ENCODE data around the gene LTBP1.
"Not testable (repeated sequence)": the region's sequence is repeated elsewhere in the genome, so short reads cannot be mapped to it uniquely, and the experiment has no call there.

LTBP1 gene

DNA sequence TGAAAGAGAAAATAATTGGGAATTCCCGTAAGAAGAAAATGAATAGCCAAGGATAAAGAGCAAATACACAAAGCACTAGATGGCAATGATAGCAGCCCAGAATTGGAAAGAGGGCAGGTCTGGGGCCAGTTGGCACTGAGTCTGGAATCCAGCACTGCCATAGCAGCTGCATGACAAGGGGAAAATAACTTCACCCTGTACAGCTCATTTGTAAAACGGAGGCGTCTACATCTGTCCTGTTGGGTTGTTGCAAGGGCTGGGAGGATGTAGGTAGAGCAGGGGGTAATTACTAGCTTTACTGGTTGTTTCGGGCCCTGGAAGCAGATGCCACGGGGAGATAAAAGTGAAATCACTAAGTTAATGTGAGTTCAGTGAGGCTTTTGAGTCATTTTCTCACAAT is 419.7 kb downstream of the LTBP1 start:
- DNase-seq, result no peak

DNA sequence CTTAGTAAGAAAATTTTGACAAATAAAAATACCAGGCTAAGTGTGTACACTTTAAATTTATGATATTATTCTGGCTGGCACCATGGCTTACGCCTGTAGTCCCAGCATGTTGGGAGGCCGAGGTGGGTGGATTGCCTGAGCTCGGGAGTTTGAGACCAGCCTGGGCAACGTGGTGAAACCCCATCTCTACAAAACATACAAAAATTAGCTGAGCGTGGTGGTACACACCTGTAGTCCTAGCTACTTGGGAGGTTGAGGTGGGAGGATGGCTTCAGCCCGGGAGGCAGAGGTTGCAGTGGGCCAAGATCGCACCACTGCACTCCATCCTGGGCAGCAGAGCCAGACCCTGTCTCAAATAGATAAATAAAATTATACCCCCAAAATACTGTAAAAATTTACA is 421.8 kb downstream of the LTBP1 start:
- DNase-seq, result not testable (repeated sequence)

DNA sequence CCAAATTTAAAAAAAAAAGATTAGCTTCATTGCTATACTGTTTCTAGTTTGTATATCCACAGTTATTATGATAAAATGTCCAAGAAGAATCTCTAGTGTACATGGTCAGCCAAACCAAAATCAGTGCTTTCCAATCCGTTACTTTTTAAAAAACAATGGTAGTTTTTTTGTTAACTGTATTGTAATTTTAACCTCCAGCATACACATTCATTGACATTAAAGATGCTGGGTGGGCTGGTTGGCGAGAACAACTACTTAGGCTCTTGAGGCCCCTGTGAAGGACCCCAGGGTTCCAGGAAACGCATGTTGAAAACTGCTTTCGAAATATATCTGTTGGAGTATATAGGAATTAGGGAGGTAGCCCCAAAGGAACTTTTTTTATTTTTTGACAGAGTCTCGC is 422.4 kb downstream of the LTBP1 start:
- no peak for DNase-seq

- DNase-seq, result no peak
Measured at GRCh38 chr2:33370636-33371265, 424.0 kb downstream of the LTBP1 start.

DNA sequence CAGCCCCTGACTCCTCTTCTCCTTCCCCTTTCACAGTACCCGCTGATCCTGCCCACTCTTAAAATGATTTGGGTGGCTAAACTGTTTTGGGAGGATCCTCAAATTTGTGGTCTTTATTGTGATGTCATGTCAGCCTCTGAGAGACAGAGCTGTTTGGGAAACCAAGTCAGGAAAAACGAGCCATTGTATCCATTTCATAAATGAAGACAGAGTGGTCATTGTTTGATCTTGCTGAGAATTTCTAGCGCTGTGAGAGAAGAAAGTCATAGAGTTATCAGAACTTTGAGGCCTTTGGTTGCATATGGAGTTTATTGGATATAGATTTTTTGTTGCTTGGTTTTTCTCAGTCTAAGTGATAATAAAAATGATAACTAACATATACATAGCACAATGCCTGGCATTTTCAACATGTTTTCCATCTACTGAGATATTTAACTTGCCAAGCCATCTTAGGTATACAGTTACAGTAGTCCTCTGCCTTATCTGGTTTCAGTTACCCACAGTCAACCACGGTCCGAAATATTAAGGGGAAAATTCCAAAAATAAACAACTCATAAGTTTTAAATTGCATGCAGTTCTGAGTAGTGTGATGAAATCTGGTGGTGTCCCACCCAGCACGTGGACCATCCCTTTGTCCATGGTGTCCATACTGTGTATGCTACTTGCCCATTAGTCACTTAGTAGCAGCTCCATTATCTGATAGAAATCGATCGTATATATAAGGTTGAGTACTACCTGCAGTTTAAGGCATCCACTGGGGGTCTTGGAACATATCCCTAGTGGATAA is 424.7 kb downstream of the LTBP1 start:
- no peak for DNase-seq

DNA sequence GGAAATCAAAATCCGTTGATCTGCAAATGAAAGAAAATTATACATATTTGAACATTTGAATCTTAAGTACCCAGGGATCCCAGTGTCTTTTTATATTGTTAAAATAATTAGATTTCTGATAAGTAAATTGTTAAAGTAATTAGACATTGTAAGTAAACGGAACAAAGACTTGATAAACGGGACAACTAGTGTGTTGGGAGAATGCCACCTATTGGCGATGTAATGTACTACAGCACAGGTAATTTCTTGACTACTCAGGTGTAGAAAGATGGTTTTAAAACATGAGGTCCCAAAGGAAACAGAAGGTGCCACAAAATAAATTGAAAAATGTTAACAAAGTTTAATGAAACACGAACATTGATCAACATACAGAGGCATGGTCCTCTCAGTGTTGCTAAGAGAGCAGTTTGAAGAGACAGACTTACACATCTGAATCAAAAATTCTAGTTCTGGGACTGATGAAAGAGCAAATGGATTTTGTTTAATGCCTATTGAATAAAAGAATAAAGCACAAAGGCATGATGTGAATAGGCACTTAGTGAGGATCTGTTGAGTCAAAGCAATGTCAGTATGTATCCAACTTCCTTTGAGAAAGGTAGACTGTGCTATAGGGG is 426.3 kb downstream of the LTBP1 start:
- no peak for DNase-seq

- no peak for DNase-seq
Measured at GRCh38 chr2:33373986-33374385, 427.2 kb downstream of the LTBP1 start.

DNA sequence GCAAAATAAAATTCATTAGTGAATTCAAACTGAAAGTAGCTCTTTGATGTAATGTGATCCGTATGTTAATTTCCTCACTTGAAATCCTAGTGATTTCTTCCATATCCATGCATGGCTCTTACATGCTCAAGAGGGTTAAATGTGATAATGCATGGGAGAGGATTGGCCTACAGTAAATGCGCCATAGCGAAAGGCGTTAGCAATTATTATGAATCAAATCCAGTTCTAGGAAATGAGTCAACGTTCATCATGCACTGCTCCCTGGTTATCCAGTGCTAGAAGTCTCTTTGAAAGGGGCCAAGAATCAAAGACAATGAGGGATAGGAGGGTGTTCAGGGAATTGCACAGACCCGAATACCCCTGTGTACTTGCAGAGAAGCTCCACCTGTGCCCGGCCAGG is 428.3 kb downstream of the LTBP1 start:
- DNase-seq, result no peak

- DNase-seq, result no peak
Measured at GRCh38 chr2:33377048-33377447, 430.3 kb downstream of the LTBP1 start.

GRCh38 chr2:33378556-33379210 is 431.9 kb downstream of the LTBP1 start:
- no peak for DNase-seq

- DNase-seq, result no peak
Measured at GRCh38 chr2:33380001-33380609, 433.4 kb downstream of the LTBP1 start.

GRCh38 chr2:33380719-33381118 is 434.0 kb downstream of the LTBP1 start:
- DNase-seq, result no peak

GRCh38 chr2:33381301-33381858 is 434.6 kb downstream of the LTBP1 start:
- DNase-seq, result no peak

GRCh38 chr2:33383855-33384598 is 437.3 kb downstream of the LTBP1 start:
- DNase-seq, result no peak

- DNase-seq, result no peak
Measured at GRCh38 chr2:33384599-33384961, 437.8 kb downstream of the LTBP1 start.

DNA sequence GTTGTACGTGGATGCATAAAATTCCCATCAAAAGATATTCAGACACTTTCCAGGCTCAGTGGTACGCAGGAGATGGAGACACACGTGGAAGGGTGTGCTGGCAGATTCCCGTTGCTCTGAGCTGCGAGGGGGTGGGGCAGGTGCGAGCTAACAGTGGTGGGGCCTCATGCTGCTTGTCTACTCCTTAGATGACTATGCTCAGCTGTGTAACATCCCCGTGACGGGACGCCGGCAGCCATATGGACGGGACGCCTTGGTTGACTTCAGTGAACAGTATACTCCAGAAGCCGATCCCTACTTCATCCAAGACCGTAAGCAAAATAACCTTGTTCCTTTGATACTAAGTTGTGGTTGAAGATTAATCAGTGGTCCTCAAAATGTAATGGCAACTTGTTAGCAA is 442.2 kb downstream of the LTBP1 start:
- DNase-seq, result no peak

GRCh38 chr2:33389695-33390094 is 442.9 kb downstream of the LTBP1 start:
- DNase-seq, result not testable (repeated sequence)

GRCh38 chr2:33391529-33392255 is 444.9 kb downstream of the LTBP1 start:
- DNase-seq, result no peak

GRCh38 chr2:33392366-33392765 is 445.6 kb downstream of the LTBP1 start:
- DNase-seq, result no peak

DNA sequence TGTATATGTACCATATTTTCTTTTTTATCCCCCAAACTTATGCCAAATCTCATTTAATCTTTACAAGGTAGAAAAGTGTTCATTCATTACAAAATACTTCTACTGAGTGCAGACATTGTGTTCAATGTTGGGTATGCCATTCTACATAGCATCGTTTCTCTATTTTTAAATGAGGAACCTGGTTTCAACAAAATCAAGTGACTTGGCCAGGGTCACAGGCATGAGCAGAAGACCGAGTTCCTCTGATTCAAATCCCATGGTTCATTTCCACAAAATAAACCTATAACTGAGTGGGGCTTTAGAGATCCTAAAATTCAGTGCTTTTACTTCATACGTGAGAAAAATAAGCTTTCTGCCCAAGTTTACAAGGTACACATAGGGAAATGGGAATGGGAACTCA is 448.3 kb downstream of the LTBP1 start:
- no peak for DNase-seq

- no peak for DNase-seq
Measured at GRCh38 chr2:33395655-33396249, 449.0 kb downstream of the LTBP1 start.
